ENCODE measurements around the gene SLC37A1.

GRCh38 chr21:42479582-42479981, 34.1 kb upstream of the SLC37A1 start:
- TF ChIP-seq, protein P1, sequence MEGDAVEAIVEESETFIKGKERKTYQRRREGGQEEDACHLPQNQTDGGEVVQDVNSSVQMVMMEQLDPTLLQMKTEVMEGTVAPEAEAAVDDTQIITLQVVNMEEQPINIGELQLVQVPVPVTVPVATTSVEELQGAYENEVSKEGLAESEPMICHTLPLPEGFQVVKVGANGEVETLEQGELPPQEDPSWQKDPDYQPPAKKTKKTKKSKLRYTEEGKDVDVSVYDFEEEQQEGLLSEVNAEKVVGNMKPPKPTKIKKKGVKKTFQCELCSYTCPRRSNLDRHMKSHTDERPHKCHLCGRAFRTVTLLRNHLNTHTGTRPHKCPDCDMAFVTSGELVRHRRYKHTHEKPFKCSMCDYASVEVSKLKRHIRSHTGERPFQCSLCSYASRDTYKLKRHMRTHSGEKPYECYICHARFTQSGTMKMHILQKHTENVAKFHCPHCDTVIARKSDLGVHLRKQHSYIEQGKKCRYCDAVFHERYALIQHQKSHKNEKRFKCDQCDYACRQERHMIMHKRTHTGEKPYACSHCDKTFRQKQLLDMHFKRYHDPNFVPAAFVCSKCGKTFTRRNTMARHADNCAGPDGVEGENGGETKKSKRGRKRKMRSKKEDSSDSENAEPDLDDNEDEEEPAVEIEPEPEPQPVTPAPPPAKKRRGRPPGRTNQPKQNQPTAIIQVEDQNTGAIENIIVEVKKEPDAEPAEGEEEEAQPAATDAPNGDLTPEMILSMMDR (conservative IDR thresholded peaks at IDR 0.05 in 1 of 2, IDR thresholded peaks at IDR 0.05 in 1 of 2; ENCODE audit: extremely low read depth in 1 of 2, insufficient read depth in 1 of 2, low read depth in 1 of 2, low read length in 2 of 2), result no peak
- no peak for TF ChIP-seq EZH2 (IDR thresholded peaks at IDR 0.05; ENCODE audit: borderline replicate concordance, low read length)
